Measurements from ENCODE around the gene GPR89A.

DNA sequence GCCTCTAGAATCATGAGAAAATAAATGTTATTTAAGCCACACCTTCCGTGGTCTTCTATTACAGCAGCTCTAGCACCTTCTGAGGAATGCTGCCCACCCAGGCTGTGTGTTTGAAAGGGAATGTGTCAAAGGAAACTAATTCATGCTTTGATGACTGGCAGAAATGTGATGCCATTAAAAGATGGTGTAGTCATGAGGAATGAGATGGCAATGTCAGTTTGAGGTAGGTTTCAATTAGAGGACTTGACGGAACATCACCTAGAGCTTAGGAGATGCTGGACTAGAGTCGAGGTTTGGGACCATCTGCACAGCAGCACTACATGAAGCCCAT lies 88.8 kb downstream of the GPR89A start:
- no peak for TF ChIP-seq TAF1 (IDR thresholded peaks at IDR 0.05; ENCODE audit: borderline replicate concordance, low read depth, low read length)
- no peak for TF ChIP-seq POLR2AphosphoS5 (IDR thresholded peaks at IDR 0.05; ENCODE audit: low read depth, low read length)
- TF ChIP-seq, protein P1, sequence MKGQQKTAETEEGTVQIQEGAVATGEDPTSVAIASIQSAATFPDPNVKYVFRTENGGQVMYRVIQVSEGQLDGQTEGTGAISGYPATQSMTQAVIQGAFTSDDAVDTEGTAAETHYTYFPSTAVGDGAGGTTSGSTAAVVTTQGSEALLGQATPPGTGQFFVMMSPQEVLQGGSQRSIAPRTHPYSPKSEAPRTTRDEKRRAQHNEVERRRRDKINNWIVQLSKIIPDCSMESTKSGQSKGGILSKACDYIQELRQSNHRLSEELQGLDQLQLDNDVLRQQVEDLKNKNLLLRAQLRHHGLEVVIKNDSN (IDR thresholded peaks at IDR 0.05; ENCODE audit: borderline replicate concordance, low read depth) = no peak
- TF ChIP-seq GABPA (IDR thresholded peaks at IDR 0.05; ENCODE audit: low read depth) = no peak

All from SK-N-SH (cell line).